Fibroblast of pulmonary artery (primary cell): ENCODE data around the gene BMPER.

Source experiments
- DNase-seq: peaks from one replicate; pipeline ENCODE4 v3.0.0-alpha.2; 2010; ENCODE audit warnings: low read depth
- H3K4me3 ChIP-seq: replicated peaks from 2 replicates; pipeline ENCODE4 v1.5.1; 2011; ENCODE audit warnings: low read depth, mild to moderate bottlenecking, control low read depth, low read length, moderate library complexity
- TF ChIP-seq, protein P1 (sequence below): IDR thresholded peaks from 2 replicates; pipeline ENCODE4 v1.5.1; 2011; ENCODE audit warnings: mild to moderate bottlenecking, control low read depth, low read length, inconsistent platforms; ENCODE audit errors: missing control alignments

BMPER gene

DNA sequence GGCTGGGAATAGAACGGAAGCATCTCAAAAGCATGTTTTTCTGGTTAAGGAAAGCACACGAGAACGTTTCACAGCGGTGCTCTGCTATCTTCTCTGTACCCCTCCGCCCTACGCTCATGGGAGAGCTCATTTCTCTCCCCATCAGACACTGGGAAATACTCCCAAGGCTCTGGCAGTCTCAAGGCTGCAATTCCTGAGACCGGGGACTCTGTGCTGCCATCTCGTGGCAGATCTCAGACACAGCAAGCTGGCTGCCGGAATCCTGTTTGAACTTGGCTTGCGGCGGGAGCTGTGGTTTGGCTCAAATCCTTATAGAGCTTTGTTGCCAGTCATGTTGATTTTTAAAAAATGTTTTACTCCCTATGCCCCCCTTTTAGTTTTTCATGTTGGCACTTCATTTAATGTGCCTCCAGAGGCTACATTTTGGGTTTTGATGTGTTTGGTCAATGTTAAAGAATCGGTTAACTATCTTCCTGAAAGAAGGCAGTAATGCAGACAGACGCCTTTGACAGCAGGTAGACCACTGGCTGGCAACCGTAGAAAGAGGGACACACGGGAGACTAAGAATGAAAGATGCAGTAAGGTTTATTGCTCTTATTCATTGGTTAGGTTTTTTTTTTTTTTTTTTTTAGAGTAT is 27.6 kb downstream of the BMPER start:
- peak; percentile 93 for DNase-seq
- TF ChIP-seq, protein P1, sequence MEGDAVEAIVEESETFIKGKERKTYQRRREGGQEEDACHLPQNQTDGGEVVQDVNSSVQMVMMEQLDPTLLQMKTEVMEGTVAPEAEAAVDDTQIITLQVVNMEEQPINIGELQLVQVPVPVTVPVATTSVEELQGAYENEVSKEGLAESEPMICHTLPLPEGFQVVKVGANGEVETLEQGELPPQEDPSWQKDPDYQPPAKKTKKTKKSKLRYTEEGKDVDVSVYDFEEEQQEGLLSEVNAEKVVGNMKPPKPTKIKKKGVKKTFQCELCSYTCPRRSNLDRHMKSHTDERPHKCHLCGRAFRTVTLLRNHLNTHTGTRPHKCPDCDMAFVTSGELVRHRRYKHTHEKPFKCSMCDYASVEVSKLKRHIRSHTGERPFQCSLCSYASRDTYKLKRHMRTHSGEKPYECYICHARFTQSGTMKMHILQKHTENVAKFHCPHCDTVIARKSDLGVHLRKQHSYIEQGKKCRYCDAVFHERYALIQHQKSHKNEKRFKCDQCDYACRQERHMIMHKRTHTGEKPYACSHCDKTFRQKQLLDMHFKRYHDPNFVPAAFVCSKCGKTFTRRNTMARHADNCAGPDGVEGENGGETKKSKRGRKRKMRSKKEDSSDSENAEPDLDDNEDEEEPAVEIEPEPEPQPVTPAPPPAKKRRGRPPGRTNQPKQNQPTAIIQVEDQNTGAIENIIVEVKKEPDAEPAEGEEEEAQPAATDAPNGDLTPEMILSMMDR = no peak
- H3K4me3 ChIP-seq = no peak overlapping the region

DNA sequence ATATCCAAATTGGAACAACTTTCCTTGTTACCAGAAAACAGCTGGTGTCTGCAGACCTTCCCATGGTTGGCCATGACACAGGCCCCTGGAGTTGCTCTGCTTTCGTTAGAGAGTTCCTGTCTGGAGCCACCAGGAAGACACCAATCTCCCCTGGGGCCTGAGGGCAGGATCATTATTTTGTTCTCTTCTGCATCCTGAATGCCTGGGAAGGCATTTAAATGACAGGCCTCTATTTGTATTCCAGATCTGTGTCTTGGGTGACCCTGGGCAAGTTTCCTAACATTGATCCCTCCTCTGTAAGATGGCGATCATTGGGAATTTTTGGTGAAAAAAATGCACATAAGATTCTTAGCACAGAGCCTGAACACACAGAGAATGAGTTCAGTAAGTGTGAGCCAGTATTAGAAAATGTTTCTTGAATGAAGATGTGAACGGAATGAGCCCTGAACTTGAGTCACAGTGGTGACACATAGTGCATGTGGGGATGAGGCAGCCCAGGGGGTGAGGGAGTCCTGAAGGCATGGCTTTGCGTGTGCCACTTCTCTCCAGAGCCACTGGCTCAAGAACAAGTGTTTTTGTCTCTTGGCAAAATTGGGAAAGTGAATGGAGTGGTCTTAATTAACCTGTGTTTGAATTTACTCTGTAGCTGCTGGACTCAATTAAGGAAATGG is 28.4 kb downstream of the BMPER start:
- peak; percentile 52 for DNase-seq
- TF ChIP-seq, protein P1 = no peak
- H3K4me3 ChIP-seq = no peak overlapping the region

DNA sequence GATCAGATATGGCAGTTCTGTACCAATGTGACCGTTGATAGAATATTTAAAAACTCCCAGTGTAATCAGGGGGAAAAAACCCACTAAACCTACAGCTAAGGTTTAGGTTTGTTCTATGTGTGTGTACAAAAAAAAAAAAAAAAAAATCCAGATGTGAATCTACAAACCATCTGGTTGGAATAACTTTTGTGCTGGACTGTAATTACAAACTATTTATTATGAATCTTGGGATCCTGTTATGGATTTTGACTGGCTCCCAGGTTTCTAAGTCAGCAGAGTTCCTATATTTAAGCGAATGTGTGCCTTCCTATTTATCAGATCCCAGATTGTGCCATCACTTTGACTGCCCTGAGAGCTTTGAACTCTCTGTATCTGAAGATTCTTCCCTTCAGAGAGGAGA is 29.1 kb downstream of the BMPER start:
- TF ChIP-seq, protein P1 = no peak
- no peak for DNase-seq
- no peak overlapping the region for H3K4me3 ChIP-seq

DNA sequence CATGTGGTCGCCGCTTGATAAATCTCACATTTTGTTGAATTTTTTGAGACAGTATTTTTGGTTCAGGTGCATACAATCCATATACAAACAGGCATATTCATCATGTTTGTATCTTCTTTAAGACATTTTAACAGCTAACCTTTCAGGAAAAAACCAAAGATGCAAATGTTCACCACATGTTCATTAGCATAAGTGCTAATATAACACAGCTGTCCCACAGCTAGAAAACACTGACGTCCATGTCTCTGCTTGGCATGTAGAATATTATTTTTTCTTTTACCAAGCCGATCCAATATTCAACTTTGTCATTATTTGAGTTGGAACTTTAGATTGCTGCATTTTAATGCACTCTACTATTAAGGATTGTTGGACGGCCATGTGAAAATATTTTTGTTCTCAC is 31.2 kb downstream of the BMPER start:
- DNase-seq = no peak
- TF ChIP-seq, protein P1 = no peak
- H3K4me3 ChIP-seq = no peak overlapping the region

DNA sequence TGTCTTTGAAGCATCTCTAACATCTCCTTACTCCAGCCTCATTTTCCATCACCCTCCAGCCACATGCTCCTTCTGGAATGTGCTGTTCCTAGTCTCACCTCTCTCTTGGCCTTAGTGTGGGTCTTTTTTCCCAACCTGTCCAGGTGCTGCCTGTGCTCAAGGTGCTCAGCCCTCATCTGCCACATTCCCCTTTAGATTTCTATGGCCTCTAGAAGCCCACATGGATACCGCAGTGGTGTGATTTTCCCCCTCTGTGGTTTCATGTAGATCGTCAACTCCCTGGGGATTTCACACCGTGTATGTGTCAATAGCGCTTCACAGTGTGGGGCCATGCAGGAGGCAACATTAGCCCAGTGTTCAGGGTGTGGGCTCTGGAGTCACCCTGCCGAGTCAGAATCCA is 32.5 kb downstream of the BMPER start:
- no peak for DNase-seq
- TF ChIP-seq, protein P1 = no peak
- no peak overlapping the region for H3K4me3 ChIP-seq

DNA sequence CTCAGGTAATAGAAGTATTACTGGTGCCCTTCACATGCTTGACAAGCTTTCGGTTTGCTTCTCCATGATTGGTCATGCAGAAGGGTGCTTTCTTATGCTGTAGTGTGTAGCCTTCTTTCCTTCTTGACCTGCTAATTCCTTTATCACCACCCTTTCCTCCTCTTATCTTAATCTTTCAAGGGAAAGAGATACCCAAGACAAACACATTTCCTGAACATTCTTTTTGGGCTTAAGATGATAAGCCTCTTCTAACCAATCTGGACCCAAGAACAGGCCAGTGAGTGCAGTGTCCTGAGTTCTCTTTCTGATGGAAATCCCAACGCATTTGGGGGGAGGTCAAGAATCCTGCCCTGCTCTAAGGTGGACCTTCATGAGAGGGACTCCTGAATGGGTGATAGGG is 33.8 kb downstream of the BMPER start:
- no peak overlapping the region for H3K4me3 ChIP-seq
- DNase-seq = no peak
- TF ChIP-seq, protein P1 = no peak

DNA sequence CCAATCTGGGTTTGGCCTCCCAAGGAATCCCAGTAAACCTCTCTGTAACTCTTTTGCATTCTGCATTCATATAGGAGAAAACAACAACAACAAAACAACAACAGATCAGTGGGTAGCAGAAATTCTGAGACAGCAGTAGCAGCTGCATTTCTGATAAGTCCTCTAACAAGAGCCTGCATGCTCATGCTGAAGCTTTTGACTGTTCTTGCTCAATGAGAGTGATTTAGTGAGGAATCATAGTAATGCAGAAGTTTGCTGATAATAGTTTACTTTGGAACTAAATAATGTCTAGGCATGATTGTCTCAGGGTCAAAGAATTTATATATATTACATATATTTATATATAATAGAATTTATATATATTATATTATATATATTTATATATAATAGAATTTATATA is 35.2 kb downstream of the BMPER start:
- TF ChIP-seq, protein P1 = no peak
- no peak overlapping the region for H3K4me3 ChIP-seq
- DNase-seq = no peak
